ENCODE measurements around the gene KSR2. TPM values are rescaled to one million over a fixed set of nuclear protein-coding genes. Genes with fewer than 3 reads are reported as not detected.

Gene KSR2
- total and polyA plus RNA-seq, 2 donors (not counting 3 experiments of a cell fraction or from before 2014, with no cell fraction given) = 2.1 to 5.2 TPM

GRCh38 chr12:117750657-117751056 lies 218.1 kb downstream of the KSR2 start:
- H3K79me2 ChIP-seq (ENCODE audit: control insufficient read depth, insufficient read depth, low read length) = no peaks in the 10 kb centered on the region
- H3K9ac ChIP-seq (replicated peaks; ENCODE audit: extremely low read depth, insufficient read depth, low read length) = no peak overlapping the region
- no peak overlapping the region for H3K4me3 ChIP-seq (replicated peaks in 1 of 3; ENCODE audit: insufficient read depth in 1 of 3, low read depth in 1 of 3, low read length in 3 of 3)
- dilution Hi-C loops (cut with MboI; ENCODE audit: extremely low pct_ligation_motif_present, low sequenced_read_pairs) = no loop called here
- no peaks in the 10 kb centered on the region for H3K9me3 ChIP-seq (replicated peaks; ENCODE audit: control insufficient read depth, insufficient read depth, low read length)
- CTCF ChIA-PET = interaction anchor here (1.1 kb wide), 1 partner anchor 28 kb away, joined by 4 read pairs; no protein-coding TSS in a partner anchor
- POLR2A ChIA-PET = no interaction called here
- H3K27me3 ChIP-seq (ENCODE audit: control insufficient read depth in 2 of 2, insufficient read depth in 2 of 2, low read length in 2 of 2) = no peaks in the 10 kb centered on the region
- H3K36me3 ChIP-seq (ENCODE audit: control insufficient read depth in 2 of 2, extremely low read depth in 1 of 2, insufficient read depth in 2 of 2, low read length in 2 of 2) = no peaks in the 10 kb centered on the region
- H3K27ac ChIP-seq (ENCODE audit: insufficient read depth, low read depth, low read length) = no peak overlapping the region
- no peak for FAIRE-seq
- TF ChIP-seq POLR2A (IDR thresholded peaks at IDR 0.05; ENCODE audit: low read depth, low read length) (no peak), JUN (IDR thresholded peaks at IDR 0.05; ENCODE audit: borderline replicate concordance, insufficient read depth, insufficient read length, low read depth) (no peak), POLR2AphosphoS5 (IDR thresholded peaks at IDR 0.05; ENCODE audit: insufficient read depth, low read depth, low read length) (no peak), MYC (IDR thresholded peaks at IDR 0.05; ENCODE audit: low read depth, low read length) (no peak), GATA2 (IDR thresholded peaks at IDR 0.05; ENCODE audit: insufficient read depth, insufficient read length, low read depth, low read length) (no peak), FOS (IDR thresholded peaks at IDR 0.05; ENCODE audit: borderline replicate concordance, insufficient read depth, low read length) (no peak), MAX (IDR thresholded peaks at IDR 0.05; ENCODE audit: insufficient read depth, insufficient read length) (no peak)
- no peaks in the 10 kb centered on the region for H3K4me1 ChIP-seq (ENCODE audit: control insufficient read depth, extremely low read depth, insufficient read depth, low read length)
- no peaks in the 10 kb centered on the region for H4K20me1 ChIP-seq (replicated peaks; ENCODE audit: control insufficient read depth, extremely low read depth, insufficient read depth, low read length)
- DNase-seq (ENCODE audit: low read depth, low spot score) = no peak
- no TSS peak for BruUV-seq (replicated peaks)
- H2AFZ ChIP-seq (ENCODE audit: low read depth, low read length) = no peak overlapping the region
- H3K9me1 ChIP-seq (replicated peaks; ENCODE audit: control insufficient read depth, extremely low read depth, insufficient read depth, low read length) = no peaks in the 10 kb centered on the region
- H3K4me2 ChIP-seq (ENCODE audit: insufficient read depth, low read length) = no peak overlapping the region
- intact Hi-C loops (cut with micrococcal nuclease) = no loop called here

GRCh38 chr12:117749431-117749830 lies 219.4 kb downstream of the KSR2 start:
- BruUV-seq (replicated peaks) = no TSS peak
- no peaks in the 10 kb centered on the region for H3K36me3 ChIP-seq (ENCODE audit: control insufficient read depth in 2 of 2, extremely low read depth in 1 of 2, insufficient read depth in 2 of 2, low read length in 2 of 2)
- H3K27ac ChIP-seq (ENCODE audit: insufficient read depth, low read depth, low read length) = no peak overlapping the region
- H3K4me2 ChIP-seq (ENCODE audit: insufficient read depth, low read length) = no peak overlapping the region
- no peaks in the 10 kb centered on the region for H3K9me3 ChIP-seq (replicated peaks; ENCODE audit: control insufficient read depth, insufficient read depth, low read length)
- FAIRE-seq (no peak), DNase-seq (ENCODE audit: low read depth, low spot score) (no peak)
- H3K9me1 ChIP-seq (replicated peaks; ENCODE audit: control insufficient read depth, extremely low read depth, insufficient read depth, low read length) = no peaks in the 10 kb centered on the region
- H2AFZ ChIP-seq (ENCODE audit: low read depth, low read length) = no peak overlapping the region
- no peaks in the 10 kb centered on the region for H3K27me3 ChIP-seq (ENCODE audit: control insufficient read depth in 2 of 2, insufficient read depth in 2 of 2, low read length in 2 of 2)
- no peaks in the 10 kb centered on the region for H4K20me1 ChIP-seq (replicated peaks; ENCODE audit: control insufficient read depth, extremely low read depth, insufficient read depth, low read length)
- ChIA-PET POLR2A (no interaction called here), CTCF (interaction anchor here (1.1 kb wide), 1 partner anchor 29 kb away, joined by 4 read pairs; no protein-coding TSS in a partner anchor)
- no peak overlapping the region for H3K9ac ChIP-seq (replicated peaks; ENCODE audit: extremely low read depth, insufficient read depth, low read length)
- no peaks in the 10 kb centered on the region for H3K79me2 ChIP-seq (ENCODE audit: control insufficient read depth, insufficient read depth, low read length)
- TF ChIP-seq MYC (IDR thresholded peaks at IDR 0.05; ENCODE audit: low read depth, low read length) (no peak), CTCF (IDR thresholded peaks at IDR 0.05; ENCODE audit: extremely low read depth in 1 of 2, insufficient read depth in 1 of 2, low read depth in 1 of 2, low read length in 2 of 2) (no peak), JUN (IDR thresholded peaks at IDR 0.05; ENCODE audit: borderline replicate concordance, insufficient read depth, insufficient read length, low read depth) (no peak), MAX (IDR thresholded peaks at IDR 0.05; ENCODE audit: insufficient read depth, insufficient read length) (no peak), POLR2AphosphoS5 (IDR thresholded peaks at IDR 0.05; ENCODE audit: insufficient read depth, low read depth, low read length) (no peak), FOS (IDR thresholded peaks at IDR 0.05; ENCODE audit: borderline replicate concordance, insufficient read depth, low read length) (no peak), EZH2 (IDR thresholded peaks at IDR 0.05; ENCODE audit: borderline replicate concordance, low read depth, low read length, severe bottlenecking) (no peak), POLR2A (IDR thresholded peaks at IDR 0.05; ENCODE audit: low read depth, low read length) (no peak), GATA2 (IDR thresholded peaks at IDR 0.05; ENCODE audit: insufficient read depth, insufficient read length, low read depth, low read length) (no peak)
- dilution Hi-C loops (cut with MboI; ENCODE audit: extremely low pct_ligation_motif_present, low sequenced_read_pairs) (no loop called here), intact Hi-C loops (cut with micrococcal nuclease) (no loop called here)
- H3K4me1 ChIP-seq (ENCODE audit: control insufficient read depth, extremely low read depth, insufficient read depth, low read length) = no peaks in the 10 kb centered on the region
- H3K4me3 ChIP-seq (replicated peaks in 1 of 3; ENCODE audit: insufficient read depth in 1 of 3, low read depth in 1 of 3, low read length in 3 of 3) = no peak overlapping the region

Measured in endothelial cell of umbilical vein (primary cell).